B cell (primary cell): ENCODE data around the gene TRABD2B. TPM values are rescaled to one million over a fixed set of nuclear protein-coding genes. Genes with fewer than 3 reads are reported as not detected.

ENCODE experiments used
- ATAC-seq: fragments of 200-7000 bp; cut with Tn5 transposase; one replicate; pipeline ENCODE4 v1.10.0; 2021; ENCODE audit warnings: low read depth, mild to moderate bottlenecking, moderate number of reproducible peaks, moderate library complexity
- CTCF ChIA-PET: fragments of 350-600 bp; sonication (Branson Sonifier 250); formaldehyde crosslinking; loops from one replicate; lab custom pipeline; 2021; ENCODE audit warnings: antibody characterized with exemption, inconsistent platforms; lab: Charles Lee
- POLR2A ChIA-PET: fragments of 350-600 bp; sonication (Branson Sonifier 250); formaldehyde crosslinking; loops from one replicate; lab custom pipeline; 2021; ENCODE audit warnings: antibody characterized with exemption; lab: Charles Lee
- DNase-seq: peaks from one replicate; pipeline ENCODE4 v3.0.0; 2013
- H2AFZ ChIP-seq: 2 replicates; pipeline ENCODE4 v1.6.1; 2012; ENCODE audit warnings: mild to moderate bottlenecking, low read depth, low read length; ENCODE audit not compliant: insufficient read depth, poor library complexity, severe bottlenecking
- H3K27ac ChIP-seq, 2 donors: 1 replicate in 1 of 2; 2 replicates in 1 of 2; pipeline ENCODE4 v1.5.1; 2012 to 2013; ENCODE audit warnings: low read length in 2 of 2, mild to moderate bottlenecking in 2 of 2, moderate library complexity in 1 of 2
- H3K27me3 ChIP-seq, 4 experiments: fragments of 200-600 bp in 1 of 4; sonication (generic) in 1 of 4; replicated peaks in 1 of 4; 1 replicate in 2 of 4; 2 replicates in 2 of 4; pipeline versions ENCODE4 v1.6.1 to v1.7.0; 2013 to 2016; ENCODE audit warnings: low read length in 3 of 4, mild to moderate bottlenecking in 2 of 4, mixed read lengths in 1 of 4, moderate library complexity in 1 of 4; ENCODE audit not compliant: insufficient read depth in 4 of 4, control insufficient read depth in 3 of 4; ENCODE audit errors: control extremely low read depth in 1 of 4
- H3K36me3 ChIP-seq, 2 experiments: replicated peaks in 1 of 2; 1 replicate in 1 of 2; 2 replicates in 1 of 2; pipeline versions ENCODE4 v1.6.1 to v1.7.1; 2013; ENCODE audit warnings: low read length in 1 of 2; ENCODE audit not compliant: insufficient read depth in 2 of 2, control insufficient read depth in 1 of 2; ENCODE audit errors: control extremely low read depth in 1 of 2, extremely low read depth in 1 of 2
- H3K4me1 ChIP-seq, 2 donors: fragments of 200-600 bp in 1 of 2; sonication (generic) in 1 of 2; 1 replicate in 1 of 2; 2 replicates in 1 of 2; pipeline versions ENCODE4 v1.5.1 to v1.6.1; 2013 to 2017; ENCODE audit warnings: low read length in 2 of 2; ENCODE audit not compliant: control insufficient read depth in 2 of 2, insufficient read depth in 2 of 2
- H3K4me2 ChIP-seq: replicated peaks from 2 replicates; pipeline ENCODE3; 2012; ENCODE audit warnings: mild to moderate bottlenecking, low read depth, low read length; ENCODE audit not compliant: poor library complexity, severe bottlenecking
- H3K4me3 ChIP-seq, 5 experiments: fragments of 200-600 bp in 1 of 5; sonication (generic) in 1 of 5; 1 replicate in 3 of 5; 2 replicates in 2 of 5; pipeline versions ENCODE4 v1.5.1 to v1.7.0; 2011 to 2016; ENCODE audit warnings: low read length in 4 of 5, mild to moderate bottlenecking in 4 of 5, low read depth in 2 of 5, control low read depth in 1 of 5, moderate library complexity in 1 of 5; ENCODE audit not compliant: insufficient read depth in 1 of 5; ENCODE audit errors: control extremely low read depth in 1 of 5, extremely low read depth in 1 of 5
- H3K79me2 ChIP-seq: fragments of 200-600 bp; sonication (generic); one replicate; pipeline ENCODE4 v1.6.0; 2016; ENCODE audit warnings: low read length; ENCODE audit not compliant: control insufficient read depth, insufficient read depth
- H3K9ac ChIP-seq: fragments of 200-600 bp; sonication (generic); 2 replicates; pipeline ENCODE4 v1.6.1; 2017; ENCODE audit warnings: mild to moderate bottlenecking, low read length, moderate library complexity
- H3K9me3 ChIP-seq, 3 donors: one replicate each; pipeline versions ENCODE4 v1.6.1 to v1.7.1; 2013; ENCODE audit warnings: low read length in 2 of 3; ENCODE audit not compliant: control insufficient read depth in 2 of 3, insufficient read depth in 1 of 3; ENCODE audit errors: control extremely low read depth in 1 of 3
- H4K20me1 ChIP-seq: 2 replicates; pipeline ENCODE4 v1.6.0; 2012; ENCODE audit warnings: mild to moderate bottlenecking, low read length; ENCODE audit not compliant: insufficient read depth, control insufficient read depth, poor library complexity, severe bottlenecking
- H3K27ac Mint-ChIP-seq: one replicate; pipeline ENCODE4 v1.8.0; 2021; ENCODE audit warnings: mixed read lengths
- H3K27me3 Mint-ChIP-seq: one replicate; pipeline ENCODE4 v1.8.0; 2021; ENCODE audit warnings: mixed read lengths
- H3K4me1 Mint-ChIP-seq: one replicate; pipeline ENCODE4 v1.8.0; 2021; ENCODE audit warnings: mixed read lengths
- H3K4me3 Mint-ChIP-seq: one replicate; pipeline ENCODE4 v1.8.0; 2021; ENCODE audit warnings: mixed read lengths
- H3K9me3 Mint-ChIP-seq: one replicate; pipeline ENCODE4 v1.8.0; 2022; ENCODE audit warnings: mixed read lengths; ENCODE audit not compliant: insufficient read depth
- EZH2 ChIP-seq: IDR thresholded peaks from 2 replicates; pipeline ENCODE4 v1.6.1; 2012; ENCODE audit warnings: borderline replicate concordance, low read depth, mild to moderate bottlenecking, moderate library complexity, low read length; ENCODE audit not compliant: insufficient read depth, poor library complexity, severe bottlenecking
- WGBS: methylation state at CpG from one replicate; pipeline ENCODE4 v1.1.5; 2013; ENCODE audit warnings: missing lambda C conversion rate; ENCODE audit not compliant: insufficient coverage; 5-methylcytosine and 5-hydroxymethylcytosine counted together
- intact Hi-C: fragments of 100-400 bp; cut with micrococcal nuclease; formaldehyde crosslinking; loops from one replicate; pipeline ENCODE4 v1.10.0; 2022
- polyA plus RNA-seq: library from polyadenylated mRNA; depleted of rRNA; stranded (reverse); fragments of >200 nt; gene quantifications from 2 replicates; pipeline ENCODE4 v1.2.3, GENCODE V29; 2012
- total RNA-seq, 2 donors: library from RNA; stranded (reverse); fragments of 120-200 nt in 1 of 2; gene quantifications; 1 replicate in 1 of 2; 2 replicates in 1 of 2; pipeline versions ENCODE4 v1.2.3 to v1.2.4, GENCODE V29; 2013 to 2022
- TF ChIP-seq, protein P1 (sequence below): fragments of 200-600 bp; IDR thresholded peaks from one replicate; pipeline ENCODE4 v1.8.0; 2022; ENCODE audit warnings: antibody characterized with exemption, mild to moderate bottlenecking

The TRABD2B gene
- total and polyA plus RNA-seq, 2 donors (not counting 1 experiment from before 2014, with no cell fraction given), result not detected

DNA sequence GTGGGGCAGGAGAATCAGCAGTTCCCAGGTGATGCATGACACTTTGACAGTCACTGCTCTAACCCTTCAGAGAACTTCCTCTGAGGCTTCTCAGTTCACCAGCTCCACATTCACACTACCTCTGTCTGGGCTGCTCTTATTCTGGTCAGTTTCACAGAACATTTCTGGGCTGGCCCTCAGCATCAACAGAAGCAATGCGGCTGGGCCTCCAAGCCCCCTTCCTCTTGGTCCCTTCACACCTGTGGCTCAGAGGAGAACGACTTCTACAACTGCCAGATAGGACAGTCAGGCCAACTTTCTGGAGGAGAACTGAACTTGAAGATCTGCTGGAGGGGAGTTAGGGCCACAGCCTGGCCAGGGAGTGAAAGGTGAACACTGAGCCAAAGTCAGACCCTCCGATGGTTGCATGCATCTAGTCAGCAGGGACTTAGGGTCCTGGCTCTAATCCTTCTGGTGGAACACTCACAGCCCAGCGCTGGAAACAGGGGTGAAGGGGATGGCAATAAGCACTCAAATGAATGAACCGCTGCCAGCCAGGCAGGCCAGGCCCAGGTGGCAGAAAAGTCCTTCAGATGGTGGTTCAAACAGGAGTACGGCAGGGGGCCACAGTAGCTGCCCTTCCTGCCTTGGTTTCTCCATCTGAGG lies 285.2 kb downstream of the TRABD2B start:
- no peak overlapping the region for H3K9ac ChIP-seq
- Mint-ChIP-seq H3K27ac (no peak overlapping the region), H3K9me3 (no peaks in the 10 kb centered on the region), H3K4me1 (peaks cover 17% of the 10 kb centered on the region), H3K4me3 (no peak overlapping the region), H3K27me3 (peaks cover 66% of the 10 kb centered on the region)
- ATAC-seq (no peak), DNase-seq (no peak)
- no peaks in the 10 kb centered on the region for H3K9me3 ChIP-seq
- 48% methylated on average over 5 of the region's 6 CpGs for WGBS
- CTCF ChIA-PET, result interaction anchor here (1.1 to 4.2 kb wide), 6 partner anchors 14 to 533 kb away, joined by 3 to 36 read pairs (median 7); partner anchors contain the start of gene FOXD2
- no peaks in the 10 kb centered on the region for H3K36me3 ChIP-seq
- TF ChIP-seq, protein P1, sequence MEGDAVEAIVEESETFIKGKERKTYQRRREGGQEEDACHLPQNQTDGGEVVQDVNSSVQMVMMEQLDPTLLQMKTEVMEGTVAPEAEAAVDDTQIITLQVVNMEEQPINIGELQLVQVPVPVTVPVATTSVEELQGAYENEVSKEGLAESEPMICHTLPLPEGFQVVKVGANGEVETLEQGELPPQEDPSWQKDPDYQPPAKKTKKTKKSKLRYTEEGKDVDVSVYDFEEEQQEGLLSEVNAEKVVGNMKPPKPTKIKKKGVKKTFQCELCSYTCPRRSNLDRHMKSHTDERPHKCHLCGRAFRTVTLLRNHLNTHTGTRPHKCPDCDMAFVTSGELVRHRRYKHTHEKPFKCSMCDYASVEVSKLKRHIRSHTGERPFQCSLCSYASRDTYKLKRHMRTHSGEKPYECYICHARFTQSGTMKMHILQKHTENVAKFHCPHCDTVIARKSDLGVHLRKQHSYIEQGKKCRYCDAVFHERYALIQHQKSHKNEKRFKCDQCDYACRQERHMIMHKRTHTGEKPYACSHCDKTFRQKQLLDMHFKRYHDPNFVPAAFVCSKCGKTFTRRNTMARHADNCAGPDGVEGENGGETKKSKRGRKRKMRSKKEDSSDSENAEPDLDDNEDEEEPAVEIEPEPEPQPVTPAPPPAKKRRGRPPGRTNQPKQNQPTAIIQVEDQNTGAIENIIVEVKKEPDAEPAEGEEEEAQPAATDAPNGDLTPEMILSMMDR, result no peak
- TF ChIP-seq EZH2, result no peak
- no peaks in the 10 kb centered on the region for H3K79me2 ChIP-seq
- H3K27ac ChIP-seq, result no peak overlapping the region
- H4K20me1 ChIP-seq, result no peaks in the 10 kb centered on the region
- H3K4me3 ChIP-seq, result no peak overlapping the region
- H2AFZ ChIP-seq, result no peak overlapping the region
- peaks cover 0 to 71% (median 34%) of the 10 kb centered on the region in 4 experiments for H3K27me3 ChIP-seq
- POLR2A ChIA-PET, result no interaction called here
- intact Hi-C loops, result no loop called here
- peaks cover 21 to 24% of the 10 kb centered on the region in 2 donors for H3K4me1 ChIP-seq
- no peak overlapping the region for H3K4me2 ChIP-seq

GRCh38 chr1:47711184-47711847 lies 285.9 kb downstream of the TRABD2B start:
- Histone ChIP-seq H3K4me3 (no peak overlapping the region), H3K79me2 (no peaks in the 10 kb centered on the region), H3K4me2 (no peak overlapping the region), H3K9me3 (no peaks in the 10 kb centered on the region), H3K36me3 (no peaks in the 10 kb centered on the region), H4K20me1 (no peaks in the 10 kb centered on the region), H3K27ac (no peak overlapping the region), H2AFZ (no peak overlapping the region), H3K27me3 (peaks cover 0 to 75% (median 34%) of the 10 kb centered on the region in 4 experiments), H3K4me1 (peaks cover 21 to 24% of the 10 kb centered on the region in 2 donors), H3K9ac (no peak overlapping the region)
- ATAC-seq (no peak), DNase-seq (no peak)
- Mint-ChIP-seq H3K27me3 (peaks cover 64% of the 10 kb centered on the region), H3K27ac (no peak overlapping the region), H3K4me3 (no peak overlapping the region), H3K9me3 (no peaks in the 10 kb centered on the region), H3K4me1 (peaks cover 17% of the 10 kb centered on the region)
- CTCF ChIA-PET, result interaction anchor here (1.1 to 4.2 kb wide), 8 partner anchors 15 to 532 kb away, joined by 3 to 36 read pairs (median 4); partner anchors contain the start of gene FOXD2
- 63% methylated on average over 15 of the region's 15 CpGs for WGBS
- POLR2A ChIA-PET, result no interaction called here
- no peak for TF ChIP-seq EZH2
- intact Hi-C loops, result no loop called here

Other genes with a start within 250 kb of the TRABD2B start
- gene SLC5A9, start 225.3 kb upstream of the TRABD2B start, total RNA-seq, result not detected in 2 replicates
- 0.07 TPM in 1 of 2 replicates, not detected in the other for gene SLC5A9, start 225.3 kb upstream of the TRABD2B start, polyA plus RNA-seq